ENCODE measurements around the gene GALNT8. TPM values are rescaled to one million over a fixed set of nuclear protein-coding genes. Genes with fewer than 3 reads are reported as not detected.

GALNT8 gene
- 1.3 and 1.6 TPM in 2 replicates for total RNA-seq
- total RNA-seq (2013) = 0.96 TPM
- 0.30 and 0.63 TPM in 2 replicates for polyA plus RNA-seq
- 0.60 and 1.4 TPM in 2 replicates for polyA minus RNA-seq

- H3K27me3 ChIP-seq (replicated peaks in 1 of 4; ENCODE audit: control extremely low read depth in 1 of 4, control insufficient read depth in 3 of 4, insufficient read depth in 4 of 4, low read length in 3 of 4) = peaks cover 0 to 15% (median 4%) of the 10 kb centered on the region in 4 experiments
- no peak within 1 kb of the TSS for H3K9ac ChIP-seq (ENCODE audit: low read length)
- H3K4me2 ChIP-seq (replicated peaks; ENCODE audit: low read depth, low read length, poor library complexity, severe bottlenecking) = no peak within 1 kb of the TSS
- no peaks in the 10 kb centered on the region for H4K20me1 ChIP-seq (ENCODE audit: control insufficient read depth, insufficient read depth, low read length, poor library complexity, severe bottlenecking)
- H2AFZ ChIP-seq (ENCODE audit: insufficient read depth, low read depth, low read length, poor library complexity, severe bottlenecking) = no peak within 1 kb of the TSS
- CTCF ChIA-PET = no interaction called here
- intact Hi-C loops (cut with micrococcal nuclease) = no loop called here
- no peak for DNase-seq
- TF ChIP-seq EZH2 (IDR thresholded peaks at IDR 0.05; ENCODE audit: borderline replicate concordance, insufficient read depth, low read depth, low read length, poor library complexity, severe bottlenecking) (no peak), CTCF (IDR thresholded peaks at IDR 0.05) (no peak)
- H3K27me3 Mint-ChIP-seq = peaks cover 43% of the 10 kb centered on the region
- no peaks in the 10 kb centered on the region for H3K9me3 ChIP-seq (ENCODE audit: control extremely low read depth in 1 of 3, control insufficient read depth in 2 of 3, insufficient read depth in 1 of 3, low read length in 2 of 3)
- POLR2A ChIA-PET = no interaction called here
- no peaks in the 10 kb centered on the region for H3K9me3 Mint-ChIP-seq (ENCODE audit: insufficient read depth)
- no peaks in the 10 kb centered on the region for H3K79me2 ChIP-seq (ENCODE audit: control insufficient read depth, insufficient read depth, low read length)
- H3K27ac Mint-ChIP-seq = no peak within 1 kb of the TSS
- no peak within 1 kb of the TSS for H3K27ac ChIP-seq (ENCODE audit: low read length in 2 of 2)
- no peaks in the 10 kb centered on the region for H3K36me3 ChIP-seq (replicated peaks in 1 of 2; ENCODE audit: control extremely low read depth in 1 of 2, control insufficient read depth in 1 of 2, extremely low read depth in 1 of 2, insufficient read depth in 2 of 2, low read length in 1 of 2)
- 87% methylated on average over 12 of the region's 18 CpGs for WGBS (ENCODE audit: insufficient coverage)
- no peak within 1 kb of the TSS for H3K4me3 ChIP-seq (ENCODE audit: control extremely low read depth in 1 of 5, extremely low read depth in 1 of 5, insufficient read depth in 1 of 5, low read depth in 2 of 5, low read length in 4 of 5)
- H3K4me1 ChIP-seq (ENCODE audit: control insufficient read depth in 2 of 2, insufficient read depth in 2 of 2, low read length in 2 of 2) = no peaks in the 10 kb centered on the region
- no peaks in the 10 kb centered on the region for H3K4me1 Mint-ChIP-seq
- no peak within 1 kb of the TSS for H3K4me3 Mint-ChIP-seq
- no peak for ATAC-seq (ENCODE audit: low read depth)
Measured at GRCh38 chr12:4719821-4720636, at the start of gene GALNT8. GALNT8 (plus strand) TSS chr12:4720400; CDS start chr12:4720678, 278 bp downstream.

- no peaks in the 10 kb centered on the region for H3K27me3 ChIP-seq (replicated peaks in 1 of 4; ENCODE audit: control extremely low read depth in 1 of 4, control insufficient read depth in 3 of 4, insufficient read depth in 4 of 4, low read length in 3 of 4)
- ATAC-seq (ENCODE audit: low read depth) (no peak), DNase-seq (no peak)
- H3K4me3 ChIP-seq (ENCODE audit: control extremely low read depth in 1 of 5, extremely low read depth in 1 of 5, insufficient read depth in 1 of 5, low read depth in 2 of 5, low read length in 4 of 5) = no peak overlapping the region
- Mint-ChIP-seq H3K4me1 (no peaks in the 10 kb centered on the region), H3K27me3 (no peaks in the 10 kb centered on the region), H3K27ac (no peak overlapping the region), H3K9me3 (ENCODE audit: insufficient read depth) (no peaks in the 10 kb centered on the region), H3K4me3 (no peak overlapping the region)
- no peaks in the 10 kb centered on the region for H3K9me3 ChIP-seq (ENCODE audit: control extremely low read depth in 1 of 3, control insufficient read depth in 2 of 3, insufficient read depth in 1 of 3, low read length in 2 of 3)
- no peak overlapping the region for H3K4me2 ChIP-seq (replicated peaks; ENCODE audit: low read depth, low read length, poor library complexity, severe bottlenecking)
- no peaks in the 10 kb centered on the region for H3K4me1 ChIP-seq (ENCODE audit: control insufficient read depth in 2 of 2, insufficient read depth in 2 of 2, low read length in 2 of 2)
- H3K36me3 ChIP-seq (replicated peaks in 1 of 2; ENCODE audit: control extremely low read depth in 1 of 2, control insufficient read depth in 1 of 2, extremely low read depth in 1 of 2, insufficient read depth in 2 of 2, low read length in 1 of 2) = peaks cover 0 to 21% of the 10 kb centered on the region in 2 experiments
- H3K79me2 ChIP-seq (ENCODE audit: control insufficient read depth, insufficient read depth, low read length) = no peaks in the 10 kb centered on the region
- H3K9ac ChIP-seq (ENCODE audit: low read length) = no peak overlapping the region
- 100% methylated on average over 2 of the region's 2 CpGs for WGBS (ENCODE audit: insufficient coverage)
- no peaks in the 10 kb centered on the region for H4K20me1 ChIP-seq (ENCODE audit: control insufficient read depth, insufficient read depth, low read length, poor library complexity, severe bottlenecking)
- TF ChIP-seq CTCF (IDR thresholded peaks at IDR 0.05) (no peak), EZH2 (IDR thresholded peaks at IDR 0.05; ENCODE audit: borderline replicate concordance, insufficient read depth, low read depth, low read length, poor library complexity, severe bottlenecking) (no peak)
- H2AFZ ChIP-seq (ENCODE audit: insufficient read depth, low read depth, low read length, poor library complexity, severe bottlenecking) = no peak overlapping the region
- ChIA-PET CTCF (no interaction called here), POLR2A (no interaction called here)
- intact Hi-C loops (cut with micrococcal nuclease) = no loop called here
- H3K27ac ChIP-seq (ENCODE audit: low read length in 2 of 2) = no peak overlapping the region
Measured at GRCh38 chr12:4679711-4680110, 40.5 kb upstream of the GALNT8 start.

All from B cell (primary cell).